H9 (cell line): ENCODE results near the gene ITPR2. TPM values are rescaled to one million over a fixed set of nuclear protein-coding genes. Genes with fewer than 3 reads are reported as not detected.

Experiments used
- DNase-seq: peaks from one replicate; pipeline ENCODE4 v3.0.0-alpha.2; 2017
- H2AFZ ChIP-seq: one replicate; pipeline ENCODE4 v1.6.1; 2013; ENCODE audit warnings: mild to moderate bottlenecking, low read length, control low read depth, moderate library complexity
- H2AK5ac ChIP-seq: 2 replicates; pipeline ENCODE4 v1.6.1; 2013; ENCODE audit warnings: low read length, control low read depth, mixed read lengths; ENCODE audit not compliant: insufficient read length
- H2BK120ac ChIP-seq: one replicate; pipeline ENCODE4 v1.6.1; 2013; ENCODE audit warnings: low read depth, mild to moderate bottlenecking, low read length, control low read depth, inconsistent platforms; ENCODE audit not compliant: poor library complexity, severe bottlenecking
- H2BK12ac ChIP-seq: 2 replicates; pipeline ENCODE4 v1.6.1; 2013; ENCODE audit warnings: low read length, control low read depth, mixed read lengths, low read depth; ENCODE audit not compliant: insufficient read length
- H2BK15ac ChIP-seq: 2 replicates; pipeline ENCODE4 v1.6.1; 2013; ENCODE audit warnings: low read depth, low read length, control low read depth
- H2BK20ac ChIP-seq: one replicate; pipeline ENCODE4 v1.6.1; 2013; ENCODE audit warnings: low read depth, mild to moderate bottlenecking, low read length, control low read depth, inconsistent platforms; ENCODE audit not compliant: poor library complexity, severe bottlenecking
- H2BK5ac ChIP-seq: 2 replicates; pipeline ENCODE4 v1.6.1; 2013; ENCODE audit warnings: low read length, control low read depth, mixed read lengths; ENCODE audit not compliant: insufficient read length
- H3K14ac ChIP-seq: 2 replicates; pipeline ENCODE4 v1.6.1; 2013; ENCODE audit warnings: low read length, control low read depth; ENCODE audit not compliant: insufficient read depth
- H3K18ac ChIP-seq: 2 replicates; pipeline ENCODE4 v1.6.1; 2013; ENCODE audit warnings: low read depth, mild to moderate bottlenecking, mixed read lengths, low read length, control low read depth; ENCODE audit not compliant: insufficient read length
- H3K23ac ChIP-seq: 2 replicates; pipeline ENCODE4 v1.6.1; 2013; ENCODE audit warnings: low read length, control low read depth, mixed read lengths, low read depth; ENCODE audit not compliant: insufficient read length
- H3K23me2 ChIP-seq: 2 replicates; pipeline ENCODE4 v1.6.1; 2013; ENCODE audit warnings: low read depth, mild to moderate bottlenecking, mixed read lengths, low read length, control low read depth; ENCODE audit not compliant: insufficient read length, poor library complexity, severe bottlenecking
- H3K27ac ChIP-seq: 2 replicates; pipeline ENCODE4 v1.5.1; 2013; ENCODE audit warnings: low read length, control low read depth, mixed read lengths, low read depth; ENCODE audit not compliant: insufficient read length
- H3K27me3 ChIP-seq: 2 replicates; pipeline ENCODE4 v1.6.1; 2013; ENCODE audit warnings: low read length, control low read depth, inconsistent platforms; ENCODE audit not compliant: insufficient read depth
- H3K4ac ChIP-seq: 2 replicates; pipeline ENCODE4 v1.6.1; 2013; ENCODE audit warnings: low read depth, mild to moderate bottlenecking, control low read depth, inconsistent platforms, low read length, moderate library complexity
- H3K4me1 ChIP-seq: 2 replicates; pipeline ENCODE4 v1.6.1; 2013; ENCODE audit warnings: low read length, control low read depth, inconsistent platforms; ENCODE audit not compliant: insufficient read depth
- H3K4me2 ChIP-seq: 2 replicates; pipeline ENCODE4 v1.6.1; 2013; ENCODE audit warnings: low read length, control low read depth, mixed read lengths; ENCODE audit not compliant: insufficient read length, insufficient read depth
- H3K56ac ChIP-seq: 2 replicates; pipeline ENCODE4 v1.6.1; 2013; ENCODE audit warnings: low read depth, mild to moderate bottlenecking, mixed read lengths, low read length, control low read depth; ENCODE audit not compliant: insufficient read length
- H3K79me1 ChIP-seq: 2 replicates; pipeline ENCODE4 v1.6.1; 2013; ENCODE audit warnings: low read depth, mild to moderate bottlenecking, moderate library complexity, low read length, control low read depth, inconsistent platforms; ENCODE audit not compliant: insufficient read depth, poor library complexity, severe bottlenecking
- H3K79me2 ChIP-seq: 2 replicates; pipeline ENCODE4 v1.6.1; 2013; ENCODE audit warnings: low read length, control low read depth, inconsistent platforms; ENCODE audit not compliant: insufficient read depth
- H3K9ac ChIP-seq: 2 replicates; pipeline ENCODE4 v1.6.1; 2013; ENCODE audit warnings: low read length, control low read depth, mixed read lengths; ENCODE audit not compliant: insufficient read length; ENCODE audit errors: extremely low read depth
- H3K9me3 ChIP-seq: one replicate; pipeline ENCODE4 v1.6.1; 2013; ENCODE audit warnings: low read depth, low read length, inconsistent platforms; ENCODE audit not compliant: control insufficient read depth
- H3T11ph ChIP-seq: one replicate; pipeline ENCODE4 v1.6.1; 2013; ENCODE audit warnings: mild to moderate bottlenecking, low read length, control low read depth, inconsistent platforms
- H4K20me1 ChIP-seq: one replicate; pipeline ENCODE4 v1.6.1; 2013; ENCODE audit not compliant: control insufficient read depth, insufficient read length, insufficient read depth
- H4K5ac ChIP-seq: 2 replicates; pipeline ENCODE4 v1.6.1; 2013; ENCODE audit warnings: low read depth, mild to moderate bottlenecking, mixed read lengths, low read length, control low read depth; ENCODE audit not compliant: insufficient read length
- H4K8ac ChIP-seq: replicated peaks from 2 replicates; pipeline ENCODE4 v1.6.1; 2013; ENCODE audit warnings: low read length, control low read depth, mixed read lengths, low read depth; ENCODE audit not compliant: insufficient read length
- H4K91ac ChIP-seq: 2 replicates; pipeline ENCODE4 v1.6.1; 2013; ENCODE audit warnings: low read depth, mild to moderate bottlenecking, moderate library complexity, mixed read lengths, low read length, control low read depth; ENCODE audit not compliant: insufficient read length
- H3K27ac Mint-ChIP-seq, 3 experiments: 2 replicates in 2 of 3; 3 replicates in 1 of 3; pipeline ENCODE4 v1.8.0; 2020 to 2021; ENCODE audit warnings: mixed read lengths in 3 of 3, mild to moderate bottlenecking in 1 of 3, moderate library complexity in 1 of 3
- H3K27me3 Mint-ChIP-seq: 2 replicates; pipeline ENCODE4 v1.8.0; 2021; ENCODE audit warnings: low read depth, mild to moderate bottlenecking, moderate library complexity, mixed read lengths
- H3K36me3 Mint-ChIP-seq, 3 experiments: 2 replicates in 2 of 3; 3 replicates in 1 of 3; pipeline ENCODE4 v1.8.0; 2020 to 2021; ENCODE audit warnings: low read depth in 3 of 3, mixed read lengths in 3 of 3; ENCODE audit not compliant: insufficient read depth in 1 of 3
- H3K4me1 Mint-ChIP-seq, 2 experiments: 2 replicates each; pipeline ENCODE4 v1.8.0; 2020; ENCODE audit warnings: mixed read lengths in 2 of 2
- H3K4me3 Mint-ChIP-seq, 2 experiments: 2 replicates in 1 of 2; 3 replicates in 1 of 2; pipeline ENCODE4 v1.8.0; 2020 to 2021; ENCODE audit warnings: mild to moderate bottlenecking in 2 of 2, mixed read lengths in 2 of 2, moderate library complexity in 1 of 2
- H3K9me3 Mint-ChIP-seq, 2 experiments: 2 replicates in 1 of 2; 3 replicates in 1 of 2; pipeline ENCODE4 v1.8.0; 2020; ENCODE audit warnings: mild to moderate bottlenecking in 2 of 2, mixed read lengths in 2 of 2, moderate library complexity in 1 of 2
- total RNA-seq: library from RNA; stranded (reverse); gene quantifications from 2 replicates; pipeline ENCODE4 v1.2.1, GENCODE V29; 2021
- TF ChIP-seq, protein P1 (sequence below): fragments of 200-600 bp; sonication (generic); conservative IDR thresholded peaks from 3 replicates; pipeline ENCODE4 v1.8.0; 2021; ENCODE audit warnings: antibody characterized with exemption, mild to moderate bottlenecking

The ITPR2 gene
- total RNA-seq, 1 experiment from 2014 or later: 14.8 TPM

DNA sequence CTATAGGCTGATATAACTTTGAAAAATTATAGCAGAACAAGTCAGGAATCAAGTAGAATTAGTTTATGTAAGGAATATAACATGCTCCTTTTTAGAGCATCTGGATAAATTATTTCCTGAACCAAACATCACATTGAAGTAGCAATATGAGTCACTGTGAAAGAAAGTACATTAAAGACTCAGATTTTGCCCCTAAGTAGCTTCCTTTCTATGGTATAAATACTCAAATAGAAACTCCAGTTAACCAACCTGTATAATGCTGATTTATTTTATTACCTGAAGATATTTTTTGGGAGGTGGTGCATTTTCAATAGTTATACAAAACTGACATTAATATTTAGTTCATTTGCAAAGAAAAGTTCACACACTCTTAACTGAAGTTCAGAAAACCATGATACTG, 312.1 kb downstream of the ITPR2 start:
- H4K8ac ChIP-seq: no peak overlapping the region
- H3K4me1 ChIP-seq: peaks cover 2% of the 10 kb centered on the region; the same call in 1 of the 2 replicates
- no peak overlapping the region for H2BK15ac ChIP-seq
- H2AFZ ChIP-seq: no peak overlapping the region
- H3K23ac ChIP-seq: no peak overlapping the region
- H3K14ac ChIP-seq: no peak overlapping the region
- no peaks in the 10 kb centered on the region for H3K23me2 ChIP-seq
- H3K36me3 Mint-ChIP-seq: peaks cover 10 to 19% (median 14%) of the 10 kb centered on the region in 3 experiments
- H4K91ac ChIP-seq: no peak overlapping the region
- no peak overlapping the region for H4K5ac ChIP-seq
- H3K4ac ChIP-seq: no peak overlapping the region
- TF ChIP-seq, protein P1, sequence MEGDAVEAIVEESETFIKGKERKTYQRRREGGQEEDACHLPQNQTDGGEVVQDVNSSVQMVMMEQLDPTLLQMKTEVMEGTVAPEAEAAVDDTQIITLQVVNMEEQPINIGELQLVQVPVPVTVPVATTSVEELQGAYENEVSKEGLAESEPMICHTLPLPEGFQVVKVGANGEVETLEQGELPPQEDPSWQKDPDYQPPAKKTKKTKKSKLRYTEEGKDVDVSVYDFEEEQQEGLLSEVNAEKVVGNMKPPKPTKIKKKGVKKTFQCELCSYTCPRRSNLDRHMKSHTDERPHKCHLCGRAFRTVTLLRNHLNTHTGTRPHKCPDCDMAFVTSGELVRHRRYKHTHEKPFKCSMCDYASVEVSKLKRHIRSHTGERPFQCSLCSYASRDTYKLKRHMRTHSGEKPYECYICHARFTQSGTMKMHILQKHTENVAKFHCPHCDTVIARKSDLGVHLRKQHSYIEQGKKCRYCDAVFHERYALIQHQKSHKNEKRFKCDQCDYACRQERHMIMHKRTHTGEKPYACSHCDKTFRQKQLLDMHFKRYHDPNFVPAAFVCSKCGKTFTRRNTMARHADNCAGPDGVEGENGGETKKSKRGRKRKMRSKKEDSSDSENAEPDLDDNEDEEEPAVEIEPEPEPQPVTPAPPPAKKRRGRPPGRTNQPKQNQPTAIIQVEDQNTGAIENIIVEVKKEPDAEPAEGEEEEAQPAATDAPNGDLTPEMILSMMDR: no peak
- H3K9me3 ChIP-seq: peaks cover 3% of the 10 kb centered on the region
- H3K4me1 Mint-ChIP-seq: peaks cover 0 to 3% of the 10 kb centered on the region in 2 experiments; a peak in 1 of 4 replicates
- H3K9me3 Mint-ChIP-seq: peaks cover 14 to 16% of the 10 kb centered on the region in 2 experiments
- no peaks in the 10 kb centered on the region for H3K27me3 ChIP-seq
- no peak overlapping the region for H3K27ac ChIP-seq
- H2BK20ac ChIP-seq: no peak overlapping the region
- no peak for DNase-seq
- H3K4me3 Mint-ChIP-seq: no peak overlapping the region
- H3K9ac ChIP-seq: no peak overlapping the region
- H3K79me2 ChIP-seq: no peaks in the 10 kb centered on the region
- H3K56ac ChIP-seq: no peak overlapping the region
- H4K20me1 ChIP-seq: no peaks in the 10 kb centered on the region
- no peak overlapping the region for H2BK12ac ChIP-seq
- no peak overlapping the region for H3K4me2 ChIP-seq
- H2BK5ac ChIP-seq: no peak overlapping the region
- H3K27ac Mint-ChIP-seq: no peak overlapping the region
- no peaks in the 10 kb centered on the region for H3K27me3 Mint-ChIP-seq
- no peak overlapping the region for H2AK5ac ChIP-seq
- H3K18ac ChIP-seq: no peak overlapping the region
- no peak overlapping the region for H2BK120ac ChIP-seq
- no peak overlapping the region for H3T11ph ChIP-seq
- H3K79me1 ChIP-seq: no peaks in the 10 kb centered on the region
